A172 (cell line): Measurements from ENCODE around the gene PARP15. TPM values are rescaled to one million over a fixed set of nuclear protein-coding genes. Genes with fewer than 3 reads are reported as not detected.
"Not testable (repeated sequence)": the region's sequence is repeated elsewhere in the genome, so short reads cannot be mapped to it uniquely, and the experiment has no call there.

Source experiments
- DNase-seq: peaks from one replicate; pipeline ENCODE4 v3.0.0-alpha.2; 2015; ENCODE audit warnings: low spot score
- total RNA-seq: library from RNA; depleted of rRNA; stranded (reverse); fragments of >200 nt; shearing (Covaris generic); gene quantifications from 2 replicates; pipeline ENCODE4 v1.2.3, GENCODE V29; 2014; rRNA removed

Gene PARP15
- not detected in 2 replicates for total RNA-seq

DNA sequence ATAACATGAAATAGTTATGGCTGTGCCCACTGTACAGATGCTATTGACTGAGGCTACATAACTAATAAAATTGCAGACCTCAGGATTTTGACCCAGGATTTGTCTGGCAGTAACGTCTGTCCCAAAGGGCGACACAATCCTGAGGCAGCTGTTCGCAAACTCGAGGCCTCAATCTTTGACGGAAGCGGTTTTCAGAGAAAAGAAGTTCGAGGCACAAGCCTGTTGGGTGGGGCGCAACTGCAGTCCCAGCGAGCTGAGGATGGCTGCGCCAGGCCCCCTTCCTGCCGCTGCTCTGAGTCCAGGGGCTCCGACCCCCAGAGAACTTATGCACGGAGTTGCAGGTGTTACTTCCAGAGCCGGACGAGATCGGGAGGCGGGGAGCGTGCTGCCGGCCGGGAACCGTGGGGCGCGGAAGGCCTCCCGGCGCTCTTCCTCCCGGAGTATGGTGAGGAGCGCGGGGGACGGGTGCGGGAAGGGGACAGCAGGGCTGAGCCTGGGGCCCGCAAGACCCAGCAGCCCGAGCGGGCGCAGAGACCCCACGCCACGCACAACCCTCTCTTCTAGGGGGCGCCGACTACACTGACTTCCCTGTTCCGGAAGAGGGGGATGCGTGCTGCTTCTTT lies at the start of gene PARP15:
PARP15 (plus strand) TSS at position 242 of the 623 bp plus-strand sequence; CDS start at position 260, 18 bp downstream.
- DNase-seq: no peak

- DNase-seq: no peak
Measured at GRCh38 chr3:122530164-122530563, 47.3 kb upstream of the PARP15 start.

DNA sequence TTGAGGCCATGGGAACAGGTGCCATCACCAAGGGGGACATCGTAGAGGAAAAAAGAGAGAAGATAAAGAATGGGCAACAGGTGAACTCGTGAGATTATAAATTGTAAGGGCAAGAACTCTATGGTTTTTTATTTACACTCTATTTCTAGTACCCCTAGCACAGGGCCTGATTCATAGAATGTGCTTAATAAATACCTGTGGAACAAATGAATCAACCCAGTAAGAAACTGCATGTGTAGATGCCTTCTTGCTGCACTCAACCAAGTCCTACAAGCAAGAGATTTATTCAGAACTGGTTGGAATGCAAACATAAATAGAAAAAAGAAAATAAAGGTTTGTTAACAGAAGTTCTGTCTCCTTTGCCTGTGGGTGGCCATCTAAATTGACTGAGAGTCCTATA lies 44.0 kb upstream of the PARP15 start:
- DNase-seq: no peak

- DNase-seq: peak; percentile 86
Measured at GRCh38 chr3:122533931-122534334, 43.5 kb upstream of the PARP15 start.

- no peak for DNase-seq
Measured at GRCh38 chr3:122535964-122536631, 41.4 kb upstream of the PARP15 start.

DNA sequence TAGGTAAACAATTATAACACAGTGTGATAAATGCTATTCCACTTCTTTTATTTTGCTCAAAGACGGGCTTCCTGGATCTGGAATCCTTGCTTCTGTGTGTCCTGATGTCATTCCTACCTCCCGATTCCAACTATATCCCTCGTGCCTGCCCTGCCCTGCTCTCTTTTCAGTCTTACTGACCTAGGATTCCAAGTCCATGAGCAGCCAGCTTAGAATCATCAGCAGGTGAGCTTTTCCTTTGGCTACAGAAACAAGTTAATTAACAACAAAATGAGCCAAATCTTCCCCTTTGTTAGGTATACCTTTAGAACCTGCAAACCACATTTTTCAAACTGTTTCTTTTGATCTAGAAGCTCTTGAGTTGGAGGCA lies 40.8 kb upstream of the PARP15 start:
- no peak for DNase-seq

GRCh38 chr3:122538956-122539490 lies 38.4 kb upstream of the PARP15 start:
- DNase-seq: no peak

DNA sequence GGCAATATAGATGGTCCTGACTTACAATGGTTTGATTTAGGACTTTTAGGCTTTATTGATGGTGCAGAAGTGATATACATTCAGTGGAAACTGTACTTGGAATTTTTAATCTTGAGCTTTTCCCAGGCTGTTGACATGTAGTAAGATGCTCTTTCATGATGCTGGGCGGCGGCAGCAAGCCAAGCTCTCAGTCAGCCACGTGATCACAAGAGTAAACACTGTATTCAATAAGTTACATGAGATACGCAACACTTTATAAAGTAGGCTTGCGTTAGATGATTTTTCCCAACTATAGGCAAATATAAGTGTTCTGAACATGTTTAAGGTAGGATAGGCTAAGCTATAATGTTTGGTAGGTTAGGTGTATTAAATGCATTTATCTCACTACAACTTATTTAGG lies 31.3 kb upstream of the PARP15 start:
- DNase-seq: no peak

GRCh38 chr3:122548076-122548475 lies 29.4 kb upstream of the PARP15 start:
- DNase-seq: no peak

- DNase-seq: no peak
Measured at GRCh38 chr3:122548619-122549018, 28.8 kb upstream of the PARP15 start.

- no peak for DNase-seq
Measured at GRCh38 chr3:122553171-122553570, 24.3 kb upstream of the PARP15 start.

DNA sequence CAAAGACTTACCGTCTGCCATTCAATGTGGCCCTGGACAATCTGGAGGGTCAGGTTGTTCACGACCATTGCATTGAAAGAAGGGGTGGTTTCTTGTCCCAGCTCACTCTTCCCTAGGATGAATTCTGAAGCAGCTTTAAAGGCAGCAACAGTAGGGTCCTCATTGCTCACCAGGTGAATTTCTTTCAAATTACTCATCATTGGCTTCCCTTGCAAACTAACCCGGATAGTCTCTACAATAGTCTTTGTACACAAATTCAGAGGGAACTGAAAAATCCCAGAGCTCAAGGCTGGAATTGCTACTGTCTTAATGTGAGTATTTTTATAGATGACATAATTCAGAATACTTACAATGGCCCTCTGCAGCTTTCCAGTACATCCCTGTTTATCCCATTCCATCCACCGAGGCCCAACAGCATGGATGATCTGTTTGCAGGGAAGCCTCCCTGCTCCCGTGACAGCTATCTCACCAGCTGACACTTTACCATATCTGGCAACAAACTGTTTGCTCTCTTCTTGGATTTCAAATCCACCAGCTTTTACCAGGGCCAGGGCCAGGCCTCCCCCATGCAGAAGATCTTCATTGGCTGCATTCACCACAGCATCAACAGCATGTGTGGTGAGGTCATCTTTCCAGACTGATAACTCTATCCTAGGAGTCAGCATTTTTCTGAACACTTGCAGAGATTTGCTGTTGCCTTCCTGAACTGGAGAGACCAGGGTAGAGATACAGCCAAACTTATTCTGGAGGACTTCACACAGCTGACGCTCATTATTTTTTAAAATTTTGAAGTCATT lies 22.0 kb upstream of the PARP15 start:
- peak; percentile 38 for DNase-seq

GRCh38 chr3:122557356-122557755 lies 20.1 kb upstream of the PARP15 start:
- no peak for DNase-seq

- no peak for DNase-seq
Measured at GRCh38 chr3:122558605-122559004, 18.8 kb upstream of the PARP15 start.

- no peak for DNase-seq
Measured at GRCh38 chr3:122559906-122560305, 17.5 kb upstream of the PARP15 start.

GRCh38 chr3:122560680-122561079 lies 16.8 kb upstream of the PARP15 start:
- peak; percentile 72 for DNase-seq

- no peak for DNase-seq
Measured at GRCh38 chr3:122562923-122563716, 14.3 kb upstream of the PARP15 start.

- DNase-seq: peak; percentile 13
Measured at GRCh38 chr3:122563717-122564025, 13.8 kb upstream of the PARP15 start.

DNA sequence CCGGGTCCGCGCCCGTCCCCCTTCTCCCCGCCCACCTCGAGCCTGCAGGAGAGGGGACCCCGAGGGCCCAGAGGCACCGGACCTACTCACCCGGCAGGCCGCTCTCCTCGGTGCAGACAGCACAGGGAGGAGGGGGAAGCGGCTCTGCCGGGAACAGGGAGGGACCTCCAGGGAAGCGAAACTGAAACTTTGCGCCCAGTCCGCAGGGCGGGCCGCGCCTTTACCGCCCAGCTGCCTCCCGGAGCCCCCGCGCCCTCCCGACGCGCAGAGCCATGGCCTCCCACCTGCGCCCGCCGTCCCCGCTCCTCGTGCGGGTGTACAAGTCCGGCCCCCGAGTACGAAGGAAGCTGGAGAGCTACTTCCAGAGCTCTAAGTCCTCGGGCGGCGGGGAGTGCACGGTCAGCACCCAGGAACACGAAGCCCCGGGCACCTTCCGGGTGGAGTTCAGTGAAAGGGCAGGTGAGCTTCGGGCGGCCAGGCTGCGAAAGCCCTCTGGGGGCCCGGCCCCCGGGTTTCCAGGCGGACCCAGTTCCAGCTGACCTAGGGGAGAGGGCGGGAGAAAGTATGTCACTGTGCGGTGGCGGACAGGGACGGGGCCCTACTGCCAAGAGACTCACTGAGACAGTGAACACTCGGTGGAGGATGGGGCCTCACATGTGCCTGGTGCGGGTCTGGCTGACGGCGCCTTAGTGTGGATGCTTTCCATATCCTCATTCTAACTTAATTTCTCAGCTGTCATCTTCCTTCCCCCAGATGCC lies 13.1 kb upstream of the PARP15 start, which contains the start of the genes DTX3L and PARP9:
DTX3L (plus strand) TSS at position 184 of the 758 bp plus-strand sequence; CDS start at position 273, 89 bp downstream.
PARP9 (minus strand) TSS at position 146 of the 758 bp plus-strand sequence. CDS start 4,680 bp downstream, outside the sequence.
- peak; percentile 75 for DNase-seq

- DNase-seq: not testable (repeated sequence)
Measured at GRCh38 chr3:122568131-122568530, 9.3 kb upstream of the PARP15 start.

GRCh38 chr3:122568755-122569154 lies 8.7 kb upstream of the PARP15 start:
- no peak for DNase-seq
